Esophagus muscularis mucosa (tissue), 4 donors: Measurements from ENCODE around the gene P3H3. TPM values are rescaled to one million over a fixed set of nuclear protein-coding genes. Genes with fewer than 3 reads are reported as not detected.

Experiments used
- DNase-seq: peaks from one replicate; pipeline ENCODE4 v3.0.0-alpha.2; 2017; ENCODE audit errors: extremely low spot score
- H3K27ac ChIP-seq, 4 donors: fragments of 200-600 bp; sonication (generic); replicated peaks in 1 of 4; 1 replicate in 3 of 4; 2 replicates in 1 of 4; pipeline ENCODE4 v1.5.1; 2016 to 2019; ENCODE audit warnings: mild to moderate bottlenecking in 1 of 4
- H3K27me3 ChIP-seq, 4 donors: fragments of 200-600 bp; sonication (generic); one replicate each; pipeline versions ENCODE4 v1.5.1 to v1.6.0; 2016 to 2019
- H3K36me3 ChIP-seq, 4 donors: fragments of 200-600 bp; sonication (generic); one replicate each; pipeline ENCODE4 v1.5.1; 2016 to 2019
- H3K4me1 ChIP-seq, 4 donors: fragments of 200-600 bp; sonication (generic); one replicate each; pipeline ENCODE4 v1.5.1; 2016 to 2019
- H3K4me3 ChIP-seq, 4 donors: fragments of 200-600 bp; sonication (generic); 1 replicate in 2 of 4; 2 replicates in 2 of 4; pipeline ENCODE4 v1.5.1; 2016 to 2019; ENCODE audit warnings: mild to moderate bottlenecking in 4 of 4, moderate library complexity in 1 of 4
- H3K9me3 ChIP-seq, 4 donors: fragments of 200-600 bp; sonication (generic); 1 replicate in 3 of 4; 2 replicates in 1 of 4; pipeline ENCODE4 v1.5.1; 2016 to 2019
- CTCF ChIP-seq, 3 experiments: fragments of 200-600 bp in 2 of 3; fragments of 450-650 bp in 1 of 3; sonication (generic) in 2 of 3; IDR thresholded peaks; one replicate each; pipeline ENCODE4 v1.5.1; 2017 to 2019; ENCODE audit warnings: antibody characterized with exemption in 3 of 3, mild to moderate bottlenecking in 2 of 3, moderate library complexity in 1 of 3
- EP300 ChIP-seq: sonication (generic); formaldehyde crosslinking; IDR thresholded peaks from one replicate; pipeline ENCODE4 v1.6.1; 2017; ENCODE audit warnings: antibody characterized with exemption
- POLR2A ChIP-seq: fragments of 450-650 bp; IDR thresholded peaks from one replicate; pipeline ENCODE4 v1.6.1; 2017; ENCODE audit warnings: antibody characterized with exemption, moderate library complexity, mild to moderate bottlenecking, low read depth
- POLR2AphosphoS5 ChIP-seq, 2 donors: sonication (generic); formaldehyde crosslinking; IDR thresholded peaks; one replicate each; pipeline ENCODE4 v1.6.1; 2017; ENCODE audit warnings: antibody characterized with exemption in 2 of 2
- WGBS: methylation state at CpG from one replicate; pipeline ENCODE4 v1.1.5; 2018; 5-methylcytosine and 5-hydroxymethylcytosine counted together
- intact Hi-C: fragments of 100-400 bp; cut with DNase I; formaldehyde crosslinking; loops from one replicate; pipeline ENCODE4 v1.15.1; 2023
- total RNA-seq, 4 donors: library from RNA; depleted of rRNA; stranded (reverse); fragments of >200 nt; gene quantifications; one replicate each; pipeline versions ENCODE4 v1.1.0 to v1.2.1, GENCODE V29; 2016

Gene P3H3
- total RNA-seq, 4 donors from 2014 or later = 16.4 to 30.7 (median 26.8) TPM

GRCh38 chr12:6816598-6816997 is 11.6 kb upstream of the P3H3 start:
- Histone ChIP-seq H3K27me3 (peaks cover 0 to 5% (median 0%) of the 10 kb centered on the region in 4 donors), H3K4me3 (no peak overlapping the region), H3K4me1 (peaks cover 0 to 10% (median 9%) of the 10 kb centered on the region in 4 donors), H3K9me3 (no peaks in the 10 kb centered on the region), H3K36me3 (no peaks in the 10 kb centered on the region), H3K27ac (no peak overlapping the region)
- intact Hi-C loops = no loop called here
- TF ChIP-seq CTCF (IDR thresholded peaks at IDR 0.05) = no peak
- TF ChIP-seq POLR2AphosphoS5 (IDR thresholded peaks at IDR 0.05) = no peak
- no peak for TF ChIP-seq EP300
- no peak for TF ChIP-seq POLR2A
- 75% methylated on average over 3 of the region's 3 CpGs for WGBS
- no peak for DNase-seq

GRCh38 chr12:6817098-6817497 is 11.1 kb upstream of the P3H3 start:
- H3K4me1 ChIP-seq = peaks cover 4 to 15% (median 14%) of the 10 kb centered on the region in 4 donors
- 96% methylated on average over 8 of the region's 8 CpGs for WGBS
- no peaks in the 10 kb centered on the region for H3K9me3 ChIP-seq
- H3K27ac ChIP-seq = no peak overlapping the region
- intact Hi-C loops = no loop called here
- H3K36me3 ChIP-seq = no peaks in the 10 kb centered on the region
- DNase-seq = no peak
- no peak overlapping the region for H3K4me3 ChIP-seq
- TF ChIP-seq CTCF (IDR thresholded peaks at IDR 0.05) (no peak), POLR2A (no peak), POLR2AphosphoS5 (IDR thresholded peaks at IDR 0.05) (no peak), EP300 (no peak)
- H3K27me3 ChIP-seq = peaks cover 0 to 9% (median 0%) of the 10 kb centered on the region in 4 donors

GRCh38 chr12:6817662-6818157 is 10.5 kb upstream of the P3H3 start:
- H3K4me3 ChIP-seq = no peak overlapping the region
- intact Hi-C loops = no loop called here
- no peak overlapping the region for H3K27ac ChIP-seq
- no peaks in the 10 kb centered on the region for H3K36me3 ChIP-seq
- WGBS = 84% methylated on average over 20 of the region's 20 CpGs
- H3K4me1 ChIP-seq = peaks cover 6 to 21% (median 20%) of the 10 kb centered on the region in 4 donors
- H3K27me3 ChIP-seq = peaks cover 0 to 16% (median 2%) of the 10 kb centered on the region in 4 donors
- TF ChIP-seq POLR2A (no peak), EP300 (no peak), CTCF (IDR thresholded peaks at IDR 0.05) (no peak), POLR2AphosphoS5 (IDR thresholded peaks at IDR 0.05) (no peak)
- H3K9me3 ChIP-seq = no peaks in the 10 kb centered on the region
- DNase-seq = no peak

- Histone ChIP-seq H3K27me3 (peaks cover 0 to 21% (median 5%) of the 10 kb centered on the region in 4 donors), H3K4me3 (no peak overlapping the region), H3K27ac (no peak overlapping the region), H3K4me1 (peaks cover 6 to 26% (median 24%) of the 10 kb centered on the region in 4 donors), H3K36me3 (no peaks in the 10 kb centered on the region), H3K9me3 (no peaks in the 10 kb centered on the region)
- 84% methylated on average over 7 of the region's 10 CpGs for WGBS
- TF ChIP-seq EP300 (no peak), CTCF (IDR thresholded peaks at IDR 0.05) (no peak), POLR2A (no peak), POLR2AphosphoS5 (IDR thresholded peaks at IDR 0.05) (no peak)
- intact Hi-C loops = no loop called here
- DNase-seq = no peak
Observed at GRCh38 chr12:6818222-6818621, 10.0 kb upstream of the P3H3 start.

GRCh38 chr12:6818645-6819044 is 9.6 kb upstream of the P3H3 start:
- TF ChIP-seq EP300 (no peak), POLR2AphosphoS5 (IDR thresholded peaks at IDR 0.05) (no peak), CTCF (IDR thresholded peaks at IDR 0.05) (no peak)
- Histone ChIP-seq H3K4me1 (peaks cover 6 to 28% (median 25%) of the 10 kb centered on the region in 4 donors), H3K9me3 (no peaks in the 10 kb centered on the region), H3K27ac (no peak overlapping the region), H3K27me3 (peaks cover 0 to 25% (median 5%) of the 10 kb centered on the region in 4 donors), H3K4me3 (no peak overlapping the region), H3K36me3 (no peaks in the 10 kb centered on the region)
- DNase-seq = no peak
- WGBS = 76% methylated on average over 5 of the region's 5 CpGs
- intact Hi-C loops = no loop called here
